ENCODE data around the gene LTN1. TPM values are rescaled to one million over a fixed set of nuclear protein-coding genes. Genes with fewer than 3 reads are reported as not detected.

LTN1 gene
- polyA plus RNA-seq, 1 of the 3 experiments (the other 2 are of a cell fraction) = 3.2 TPM

- H3K9me3 ChIP-seq = no peaks in the 10 kb centered on the region
- H3K9me2 ChIP-seq = no peaks in the 10 kb centered on the region
- H3K4me1 ChIP-seq (ENCODE audit: control insufficient read depth in 1 of 2, insufficient read depth in 2 of 2, low read depth in 1 of 2, low read length in 1 of 2) = no peaks in the 10 kb centered on the region; a peak in 1 of 4 replicates
- no peak overlapping the region for H3K4me2 ChIP-seq
- no peak for DNase-seq
- no peaks in the 10 kb centered on the region for H3F3A ChIP-seq (replicated peaks; ENCODE audit: insufficient read depth)
- no peaks in the 10 kb centered on the region for H3K79me2 ChIP-seq (ENCODE audit: insufficient read depth)
- 82% methylated on average over 2 of the region's 2 CpGs for WGBS (ENCODE audit: low lambda C conversion rate)
- H4K20me1 ChIP-seq (ENCODE audit: insufficient read depth) = no peaks in the 10 kb centered on the region
- no peak overlapping the region for H3K4me3 ChIP-seq (ENCODE audit: low read depth in 2 of 2, low read length in 1 of 2)
- no peaks in the 10 kb centered on the region for H3K27me3 ChIP-seq (ENCODE audit: insufficient read depth)
- H3K27ac ChIP-seq (ENCODE audit: low read depth in 2 of 2, low read length in 1 of 2) = no peak overlapping the region
- ChIA-PET POLR2A (no interaction called here), CTCF (interaction anchor here (0.9 to 1.3 kb wide), 2 partner anchors 11 to 15 kb away, joined by 4 read pairs; no protein-coding TSS in a partner anchor)
- TF ChIP-seq TEAD4 (IDR thresholded peaks at IDR 0.05; ENCODE audit: borderline replicate concordance, insufficient read depth) (no peak), GATA2 (CRISPR knock-in tag; IDR thresholded peaks at IDR 0.05) (no peak), CHD2 (IDR thresholded peaks at IDR 0.05; ENCODE audit: low read length, partially characterized antibody) (no peak)
- no peak overlapping the region for H2AFZ ChIP-seq (ENCODE audit: low read depth)
- H3K9ac ChIP-seq = no peak overlapping the region
- H3K36me3 ChIP-seq (replicated peaks in 1 of 2; ENCODE audit: control insufficient read depth in 1 of 2, insufficient read depth in 2 of 2, low read length in 1 of 2) = no peaks in the 10 kb centered on the region
Observed at GRCh38 chr21:28913071-28913470, 79.6 kb downstream of the LTN1 start.

GRCh38 chr21:28910280-28910887 is 82.3 kb downstream of the LTN1 start:
- no peak overlapping the region for H3K9ac ChIP-seq
- H3K27ac ChIP-seq (ENCODE audit: low read depth in 2 of 2, low read length in 1 of 2) = no peak overlapping the region
- TF ChIP-seq GATA2 (CRISPR knock-in tag; IDR thresholded peaks at IDR 0.05) = no peak
- no peak for TF ChIP-seq CTCF (IDR thresholded peaks at IDR 0.05)
- no peak for TF ChIP-seq TAF1 (IDR thresholded peaks at IDR 0.05; ENCODE audit: borderline replicate concordance, low read depth, low read length)
- no peak for TF ChIP-seq EZH2phosphoT487 (IDR thresholded peaks at IDR 0.05; ENCODE audit: borderline replicate concordance, low read depth)
- TF ChIP-seq POLR2AphosphoS5 (IDR thresholded peaks at IDR 0.05; ENCODE audit: low read depth, low read length) = no peak
- TF ChIP-seq FOXJ3 (CRISPR knock-in tag; IDR thresholded peaks at IDR 0.05) = no peak
- TF ChIP-seq, protein P1, sequence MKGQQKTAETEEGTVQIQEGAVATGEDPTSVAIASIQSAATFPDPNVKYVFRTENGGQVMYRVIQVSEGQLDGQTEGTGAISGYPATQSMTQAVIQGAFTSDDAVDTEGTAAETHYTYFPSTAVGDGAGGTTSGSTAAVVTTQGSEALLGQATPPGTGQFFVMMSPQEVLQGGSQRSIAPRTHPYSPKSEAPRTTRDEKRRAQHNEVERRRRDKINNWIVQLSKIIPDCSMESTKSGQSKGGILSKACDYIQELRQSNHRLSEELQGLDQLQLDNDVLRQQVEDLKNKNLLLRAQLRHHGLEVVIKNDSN (IDR thresholded peaks at IDR 0.05; ENCODE audit: borderline replicate concordance, low read depth) = no peak
- no peak overlapping the region for H3K4me3 ChIP-seq (ENCODE audit: low read depth in 2 of 2, low read length in 1 of 2)
- H3K9me3 ChIP-seq = no peaks in the 10 kb centered on the region
- H3K4me2 ChIP-seq = no peak overlapping the region
- H2AFZ ChIP-seq (ENCODE audit: low read depth) = no peak overlapping the region
- H3K36me3 ChIP-seq (replicated peaks in 1 of 2; ENCODE audit: control insufficient read depth in 1 of 2, insufficient read depth in 2 of 2, low read length in 1 of 2) = no peaks in the 10 kb centered on the region
- no peaks in the 10 kb centered on the region for H3K79me2 ChIP-seq (ENCODE audit: insufficient read depth)
- CTCF ChIA-PET = no interaction called here
- H3F3A ChIP-seq (replicated peaks; ENCODE audit: insufficient read depth) = no peaks in the 10 kb centered on the region
- DNase-seq = no peak
- WGBS (ENCODE audit: low lambda C conversion rate) = 88% methylated on average over 4 of the region's 4 CpGs
- H4K20me1 ChIP-seq (ENCODE audit: insufficient read depth) = no peaks in the 10 kb centered on the region
- H3K9me2 ChIP-seq = no peaks in the 10 kb centered on the region
- POLR2A ChIA-PET = no interaction called here
- no peaks in the 10 kb centered on the region for H3K4me1 ChIP-seq (ENCODE audit: control insufficient read depth in 1 of 2, insufficient read depth in 2 of 2, low read depth in 1 of 2, low read length in 1 of 2)
- no peaks in the 10 kb centered on the region for H3K27me3 ChIP-seq (ENCODE audit: insufficient read depth)

Data from SK-N-SH (cell line).